GM21447 (cell line): ENCODE measurements around the gene AMBN.
"Not testable (repeated sequence)": the region's sequence is repeated elsewhere in the genome, so short reads cannot be mapped to it uniquely, and the experiment has no call there.

Source experiments
- ATAC-seq: cut with Tn5 transposase; IDR thresholded peaks from one replicate; pipeline ENCODE4 v1.9.1; 2021; ENCODE audit not compliant: unreplicated experiment

Gene AMBN

GRCh38 chr4:70607334-70607853, 15.3 kb downstream of the AMBN start:
- no peak for ATAC-seq

DNA sequence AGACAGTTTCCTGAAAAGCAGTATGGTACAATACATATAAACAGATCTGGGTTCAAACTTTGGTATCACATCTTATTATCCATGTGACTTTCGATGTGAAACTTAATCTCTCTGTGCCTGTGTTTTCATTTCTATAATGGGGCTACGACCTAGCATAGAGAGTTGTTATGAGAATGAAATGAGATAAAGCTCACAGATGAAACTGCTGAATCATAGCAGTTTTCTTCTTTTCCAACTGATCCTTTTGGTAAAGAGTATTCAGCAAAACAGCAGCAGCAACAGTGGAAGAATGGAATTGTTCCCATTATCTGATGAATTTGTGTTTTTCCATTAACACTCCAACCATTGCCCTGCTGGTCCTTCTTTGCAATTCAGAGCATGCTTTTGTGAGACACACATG, 16.3 kb downstream of the AMBN start:
- ATAC-seq: no peak

DNA sequence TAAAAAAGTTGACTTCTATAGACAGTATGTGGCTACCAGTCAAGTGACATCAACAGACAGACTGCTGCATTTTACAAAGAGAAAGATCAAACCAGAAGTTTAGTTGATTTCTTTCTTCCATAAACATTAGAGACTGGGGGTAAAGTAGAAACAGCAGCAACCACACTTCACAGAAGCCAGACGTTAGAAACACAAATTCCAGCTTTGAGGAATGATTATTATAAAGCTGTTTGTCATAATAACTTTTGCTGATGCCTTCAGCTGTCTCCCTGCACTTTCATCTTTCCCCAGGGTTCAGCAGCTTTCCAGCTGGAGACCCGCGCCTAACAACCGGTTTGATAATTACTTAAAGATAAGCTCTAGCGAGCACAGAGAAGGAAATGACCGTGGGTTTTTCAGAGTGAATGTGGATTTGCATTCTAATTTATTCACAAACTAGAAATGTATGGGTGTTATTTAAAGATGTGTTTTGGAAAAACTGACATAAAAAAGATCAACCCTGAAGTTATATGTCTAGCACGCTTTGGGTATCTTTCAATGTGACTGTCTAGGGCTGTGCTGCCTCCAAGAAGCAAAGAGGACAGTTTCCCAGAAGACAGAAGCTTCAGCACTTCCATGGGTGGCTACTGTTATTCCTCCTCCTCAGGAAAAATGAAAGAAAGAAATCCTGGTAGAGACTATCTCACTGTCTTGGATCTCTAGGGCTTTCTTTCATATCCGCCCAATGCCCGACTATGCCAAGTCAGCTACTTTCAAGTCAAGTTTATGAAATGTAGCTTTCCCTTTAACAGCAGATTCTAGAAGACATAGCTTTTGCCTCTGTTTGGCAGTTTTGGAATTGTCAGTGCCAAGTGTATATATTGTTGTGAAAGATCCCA, 21.5 kb downstream of the AMBN start:
- peak; percentile 71 for ATAC-seq

GRCh38 chr4:70614184-70614555, 22.1 kb downstream of the AMBN start:
- no peak for ATAC-seq

GRCh38 chr4:70619288-70619687, 27.2 kb downstream of the AMBN start:
- ATAC-seq: no peak

GRCh38 chr4:70619778-70620177, 27.7 kb downstream of the AMBN start:
- no peak for ATAC-seq

DNA sequence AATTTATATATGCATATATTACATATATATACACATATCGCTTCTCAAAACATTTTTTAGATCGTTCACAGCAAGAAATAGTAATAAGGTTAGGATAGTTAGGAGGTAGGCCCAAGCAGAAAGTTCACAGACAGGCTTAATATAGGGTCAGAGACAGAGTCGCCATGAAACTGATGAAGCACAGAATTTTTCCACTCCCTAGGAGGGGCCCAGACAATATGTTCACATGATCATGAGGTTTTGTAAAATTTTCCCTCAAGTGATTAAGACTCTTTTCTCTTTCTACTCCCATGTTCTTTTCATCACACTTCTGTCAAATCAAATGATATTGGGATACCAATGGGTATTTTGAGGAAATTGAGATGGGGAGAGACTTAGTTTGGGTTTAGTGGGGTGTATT, 31.3 kb downstream of the AMBN start:
- no peak for ATAC-seq

DNA sequence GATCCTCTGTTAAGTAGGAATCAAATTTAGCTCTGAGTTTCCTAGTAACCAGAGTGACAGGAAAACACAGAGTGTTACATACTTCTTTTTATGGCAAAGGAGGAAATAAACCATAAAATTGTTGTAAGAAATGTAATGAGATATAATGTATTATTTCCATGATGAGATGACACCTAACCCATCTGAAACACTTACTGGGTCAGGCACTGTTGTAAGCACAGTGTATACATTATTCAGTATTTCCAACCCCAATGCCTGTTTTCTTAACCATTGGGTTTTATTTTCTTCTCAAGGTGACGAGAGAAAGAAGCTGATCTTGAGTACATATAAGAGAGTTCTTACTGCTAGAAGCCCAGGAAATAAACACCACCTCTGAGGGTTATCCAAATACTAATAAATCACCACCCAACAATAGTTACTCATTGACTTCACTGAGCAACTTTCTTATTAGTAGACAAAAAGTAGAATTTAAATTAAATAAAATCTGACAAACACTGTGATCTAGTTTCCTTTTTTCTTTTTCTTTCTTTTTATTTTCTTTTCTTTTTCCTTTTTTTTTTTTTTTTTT, 32.3 kb downstream of the AMBN start:
- ATAC-seq: no peak

DNA sequence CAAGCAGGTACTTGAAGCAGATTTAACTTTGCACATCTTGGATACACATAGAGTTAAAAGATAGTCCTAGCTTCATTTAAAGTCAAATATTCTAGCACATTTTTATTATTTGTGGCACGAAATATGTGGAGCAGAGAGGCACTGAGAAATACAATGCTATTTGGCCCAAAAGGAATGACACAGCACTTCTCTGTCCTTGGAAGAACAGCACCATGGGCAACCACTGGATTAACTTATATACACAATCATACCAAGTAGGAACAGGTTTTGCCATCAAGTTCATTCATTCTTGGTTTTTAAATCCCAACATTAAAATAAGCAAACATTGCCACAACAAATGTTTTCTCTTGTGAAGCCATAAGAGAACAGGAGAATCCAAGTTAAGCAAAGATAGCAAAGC, 35.6 kb downstream of the AMBN start:
- ATAC-seq: no peak

GRCh38 chr4:70628444-70628843, 36.4 kb downstream of the AMBN start, which contains the start of gene ENAM:
Gene ENAM, plus strand, starts transcription at chr4:70628744. Its CDS starts 757 bp downstream, at chr4:70629501.
- no peak for ATAC-seq

- no peak for ATAC-seq
Measured at GRCh38 chr4:70629469-70630090, 37.5 kb downstream of the AMBN start.

DNA sequence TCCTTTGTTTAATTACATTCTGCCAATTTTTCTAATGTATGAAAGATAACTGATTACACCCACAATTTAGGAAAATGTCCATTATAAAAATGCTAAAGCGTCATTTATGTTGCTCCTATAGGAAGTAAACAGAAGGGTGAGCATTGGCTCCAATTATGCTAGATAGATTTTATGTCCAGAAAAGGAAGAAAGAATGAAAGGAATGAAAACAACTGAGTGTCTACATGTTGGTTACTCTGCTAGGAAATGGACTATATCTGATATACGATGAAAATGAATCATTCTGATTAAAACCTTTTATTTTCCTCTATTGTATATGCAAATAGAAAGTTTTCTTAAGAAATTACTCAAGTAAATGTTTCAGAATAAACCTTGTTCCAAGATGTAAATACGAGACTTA, 38.1 kb downstream of the AMBN start:
- ATAC-seq: no peak

DNA sequence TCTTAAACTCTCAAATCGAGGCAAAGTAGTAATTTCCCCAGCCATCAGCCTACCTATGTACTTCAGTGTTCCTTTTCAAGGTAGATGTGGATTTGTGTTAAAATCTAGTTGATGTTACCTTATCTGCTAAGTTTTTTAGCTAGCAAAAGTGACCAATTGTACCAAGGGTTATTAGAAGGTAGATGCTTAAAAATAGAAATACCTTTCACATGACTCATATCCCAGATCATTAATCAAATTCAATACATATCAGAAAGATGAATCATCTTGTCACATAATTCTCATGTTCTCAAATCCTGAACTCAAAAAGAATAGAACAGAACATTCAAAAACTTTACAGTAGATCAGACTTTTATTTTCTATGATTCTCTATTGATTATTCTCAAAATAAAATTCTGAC, 40.0 kb downstream of the AMBN start:
- no peak for ATAC-seq

- no peak for ATAC-seq
Measured at GRCh38 chr4:70634482-70634881, 42.4 kb downstream of the AMBN start.

DNA sequence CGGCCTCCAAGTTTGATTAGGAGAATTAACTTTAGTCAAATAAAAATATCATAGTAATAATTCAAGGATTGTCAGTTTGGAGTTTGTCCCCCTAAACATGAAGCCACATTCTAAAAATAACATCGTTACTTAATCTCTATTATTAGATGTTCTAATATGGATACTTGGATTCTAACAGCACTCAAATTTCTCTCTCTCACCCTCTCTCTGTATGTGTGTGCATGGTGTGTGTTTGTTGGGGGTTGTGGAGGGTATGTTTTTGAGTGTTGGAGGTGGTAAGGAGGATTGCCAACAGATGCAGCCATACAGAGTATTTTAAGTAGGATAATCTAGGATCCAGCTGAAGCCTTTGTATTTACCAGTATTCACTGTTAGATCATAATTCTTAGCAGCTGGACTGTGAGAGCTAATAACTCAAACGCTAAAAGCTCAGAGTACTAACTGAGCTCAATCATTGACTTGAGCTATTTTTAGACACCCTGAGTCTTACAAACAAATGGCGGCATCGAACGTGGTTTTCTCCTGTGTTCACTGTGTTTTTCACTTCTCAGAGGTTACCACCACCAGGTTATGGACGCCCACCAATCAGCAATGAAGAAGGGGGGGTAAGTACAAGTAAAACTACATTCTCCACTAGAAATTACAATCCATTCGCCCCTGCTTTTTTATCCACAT, 45.3 kb downstream of the AMBN start:
- peak; percentile 68 for ATAC-seq

- no peak for ATAC-seq
Measured at GRCh38 chr4:70640192-70640591, 48.1 kb downstream of the AMBN start.

- ATAC-seq: not testable (repeated sequence)
Measured at GRCh38 chr4:70650741-70651140, 58.7 kb downstream of the AMBN start.

- ATAC-seq: peak; percentile 49
Measured at GRCh38 chr4:70651864-70652506, 59.9 kb downstream of the AMBN start.

GRCh38 chr4:70654605-70655011, 62.6 kb downstream of the AMBN start:
- no peak for ATAC-seq
